ENCODE measurements around the gene VAC14. TPM values are rescaled to one million over a fixed set of nuclear protein-coding genes. Genes with fewer than 3 reads are reported as not detected.

Gene VAC14
- total and polyA plus RNA-seq, 2 of the 8 experiments (the other 6 are each of a cell fraction or from before 2014, with no cell fraction given): 56.0 to 108 TPM

GRCh38 chr16:70681382-70682238, 119.3 kb downstream of the VAC14 start:
- peaks cover 3% of the 10 kb centered on the region; the same call in 1 of the 2 replicates for H3K79me1 ChIP-seq (ENCODE audit: low read depth, low read length)
- WGBS, 2 experiments (ENCODE audit: extremely low coverage in 1 of 2, insufficient coverage in 1 of 2, insufficient read length in 1 of 2, insufficient replicate concordance in 2 of 2, low coverage in 1 of 2, low lambda C conversion rate in 2 of 2, missing lambda C conversion rate in 1 of 2): 95% methylated on average over 9 of the region's 13 CpGs; no CpG with 5 or more reads in 1 of the 2 experiments

More at GRCh38 chr16:70681382-70682238, 119.3 kb downstream of the VAC14 start:
- TF ChIP-seq YY1 (IDR thresholded peaks at IDR 0.05; ENCODE audit: low read depth, low read length): no peak
- peak overlapping the region; percentile 29; the same call in 1 of the 2 replicates for H2BK15ac ChIP-seq (ENCODE audit: low read length)
- no peak overlapping the region for H3K4me3 ChIP-seq (ENCODE audit: extremely low read depth in 1 of 4, insufficient read depth in 2 of 4, low read depth in 3 of 4, low read length in 4 of 4)
- H4K20me1 ChIP-seq (replicated peaks in 1 of 2; ENCODE audit: control insufficient read depth in 1 of 2, insufficient read depth in 2 of 2, low read length in 2 of 2): peaks cover 8 to 9% of the 10 kb centered on the region in 2 experiments
- no peak overlapping the region for H3K9ac ChIP-seq (replicated peaks in 1 of 4; ENCODE audit: extremely low read depth in 1 of 4, low read depth in 3 of 4, low read length in 3 of 4)
- H2AFZ ChIP-seq (ENCODE audit: low read length): no peak overlapping the region
- H2BK20ac ChIP-seq (ENCODE audit: low read length): no peak overlapping the region
- no peak overlapping the region for H3K14ac ChIP-seq (ENCODE audit: insufficient read length)
- H2BK5ac ChIP-seq (ENCODE audit: low read depth, low read length): 0 out of 2 replicates have a peak overlapping the region, but pooled peaks have one; percentile 35
- H3K4me1 ChIP-seq (replicated peaks in 1 of 4; ENCODE audit: control insufficient read depth in 3 of 4, insufficient read depth in 4 of 4, low read length in 3 of 4): peaks cover 0 to 23% (median 7%) of the 10 kb centered on the region in 4 experiments; a peak in 6 of 7 replicates
- H2AK5ac ChIP-seq (ENCODE audit: low read depth, low read length): peak overlapping the region; percentile 39; the same call in 1 of the 2 replicates
- H3K4ac ChIP-seq (replicated peaks; ENCODE audit: insufficient read length, low read depth, low read length): no peak overlapping the region
- POLR2A ChIA-PET (ENCODE audit: partially characterized antibody): interaction anchor here (0.8 to 2.4 kb wide), 3 partner anchors 10 to 97 kb away, joined by 3 to 8 read pairs (median 3); no protein-coding TSS in a partner anchor
- no peak overlapping the region for H2BK120ac ChIP-seq (replicated peaks; ENCODE audit: low read depth, low read length)
- H3K79me2 ChIP-seq (ENCODE audit: control insufficient read depth in 1 of 2, insufficient read depth in 2 of 2, low read length in 2 of 2): no peaks in the 10 kb centered on the region; a peak in 1 of 4 replicates
- H2BK12ac ChIP-seq (ENCODE audit: low read depth, low read length): no peak overlapping the region
- no peak for DNase-seq (ENCODE audit: low read depth in 1 of 2, low spot score in 2 of 2)
- no peaks in the 10 kb centered on the region for H3K9me3 ChIP-seq (ENCODE audit: insufficient read depth in 2 of 2, low read depth in 1 of 2, low read length in 1 of 2)
- no peak for FAIRE-seq
- H3K23ac ChIP-seq (ENCODE audit: insufficient read length): no peak overlapping the region
- H3K23me2 ChIP-seq (ENCODE audit: low read depth, low read length): peaks cover 6% of the 10 kb centered on the region; the same call in 1 of the 2 replicates
- no peaks in the 10 kb centered on the region; a peak in 1 of 8 replicates for H3K36me3 ChIP-seq (ENCODE audit: control insufficient read depth in 2 of 4, insufficient read depth in 4 of 4, low read length in 3 of 4)
- H3K27ac ChIP-seq (ENCODE audit: low read depth, low read length): no peak overlapping the region
- H3K56ac ChIP-seq (replicated peaks; ENCODE audit: insufficient read length, low read depth, low read length): no peak overlapping the region
- no peak overlapping the region for H4K5ac ChIP-seq (ENCODE audit: insufficient read length, low read depth, low read length)
- H4K8ac ChIP-seq (ENCODE audit: extremely low read depth, insufficient read depth, low read length): no peak overlapping the region
- H4K91ac ChIP-seq (replicated peaks; ENCODE audit: insufficient read length, low read length): no peak overlapping the region
- H3K18ac ChIP-seq (ENCODE audit: extremely low read depth, low read length): no peak overlapping the region
- H3K4me2 ChIP-seq (ENCODE audit: insufficient read depth in 1 of 2, low read depth in 2 of 2, low read length in 2 of 2): no peak overlapping the region
- H3K27me3 ChIP-seq (replicated peaks in 1 of 4; ENCODE audit: control insufficient read depth in 3 of 4, extremely low read depth in 1 of 4, insufficient read depth in 3 of 4, low read length in 3 of 4): peaks cover 0 to 8% (median 3%) of the 10 kb centered on the region in 4 experiments; a peak in 4 of 7 replicates
- CTCF ChIA-PET (ENCODE audit: partially characterized antibody): interaction anchor here (0.7 to 8.0 kb wide), 13 partner anchors 8 to 94 kb away, joined by 3 to 148 read pairs (median 11); no protein-coding TSS in a partner anchor
